GM18499 (cell line): ENCODE results near the gene NSD1.

ENCODE experiments used
- ATAC-seq: cut with Tn5 transposase; IDR thresholded peaks from one replicate; pipeline ENCODE4 v1.9.1; 2021; ENCODE audit warnings: moderate number of reproducible peaks; ENCODE audit not compliant: insufficient read depth, unreplicated experiment

NSD1 gene

GRCh38 chr5:177269976-177270375, 136.4 kb downstream of the NSD1 start:
- no peak for ATAC-seq

GRCh38 chr5:177270653-177271052, 137.1 kb downstream of the NSD1 start:
- no peak for ATAC-seq

GRCh38 chr5:177271113-177271512, 137.5 kb downstream of the NSD1 start:
- ATAC-seq: no peak

GRCh38 chr5:177275883-177276282, 142.3 kb downstream of the NSD1 start:
- ATAC-seq: no peak

GRCh38 chr5:177276886-177277285, 143.3 kb downstream of the NSD1 start:
- no peak for ATAC-seq

- ATAC-seq: no peak
These were observed 154.6 kb downstream of the NSD1 start for GRCh38 chr5:177288191-177288590.

GRCh38 chr5:177290816-177291596, 157.4 kb downstream of the NSD1 start:
- no peak for ATAC-seq

GRCh38 chr5:177291735-177292134, 158.2 kb downstream of the NSD1 start:
- no peak for ATAC-seq

- no peak for ATAC-seq
These were observed 160.4 kb downstream of the NSD1 start for GRCh38 chr5:177293819-177294581.

- no peak for ATAC-seq
These were observed 161.1 kb downstream of the NSD1 start for GRCh38 chr5:177294632-177295031.

- no peak for ATAC-seq
These were observed 162.4 kb downstream of the NSD1 start for GRCh38 chr5:177295924-177296323.

- ATAC-seq: no peak
These were observed 163.0 kb downstream of the NSD1 start for GRCh38 chr5:177296581-177296980.

GRCh38 chr5:177297922-177298321, 164.3 kb downstream of the NSD1 start:
- ATAC-seq: no peak

- ATAC-seq: no peak
These were observed 166.1 kb downstream of the NSD1 start for GRCh38 chr5:177299697-177300096.

- no peak for ATAC-seq
These were observed 166.8 kb downstream of the NSD1 start for GRCh38 chr5:177300236-177300880.

GRCh38 chr5:177300951-177301350, 167.4 kb downstream of the NSD1 start:
- no peak for ATAC-seq

- no peak for ATAC-seq
These were observed 168.1 kb downstream of the NSD1 start for GRCh38 chr5:177301503-177302165.

GRCh38 chr5:177302354-177303110, 169.0 kb downstream of the NSD1 start:
- ATAC-seq: no peak

GRCh38 chr5:177303121-177303924, 169.8 kb downstream of the NSD1 start, which contains the start of the genes PRELID1 and RAB24:
PRELID1 (plus strand) TSS chr5:177303799; CDS start chr5:177303986, 187 bp downstream.
RAB24 (minus strand) TSS chr5:177303719; CDS start chr5:177303288, 431 bp downstream.
- ATAC-seq: no peak
